SH-SY5Y (cell line): ENCODE data around the gene FGF12.

ENCODE experiments used
- GATA2 ChIP-seq: IDR thresholded peaks from 2 replicates; pipeline ENCODE4 v1.6.1; 2011; ENCODE audit warnings: mild to moderate bottlenecking, low read depth, low read length
- GATA3 ChIP-seq: IDR thresholded peaks from 2 replicates; pipeline ENCODE4 v1.6.1; 2011; ENCODE audit warnings: low read depth, mild to moderate bottlenecking, low read length, moderate library complexity

DNA sequence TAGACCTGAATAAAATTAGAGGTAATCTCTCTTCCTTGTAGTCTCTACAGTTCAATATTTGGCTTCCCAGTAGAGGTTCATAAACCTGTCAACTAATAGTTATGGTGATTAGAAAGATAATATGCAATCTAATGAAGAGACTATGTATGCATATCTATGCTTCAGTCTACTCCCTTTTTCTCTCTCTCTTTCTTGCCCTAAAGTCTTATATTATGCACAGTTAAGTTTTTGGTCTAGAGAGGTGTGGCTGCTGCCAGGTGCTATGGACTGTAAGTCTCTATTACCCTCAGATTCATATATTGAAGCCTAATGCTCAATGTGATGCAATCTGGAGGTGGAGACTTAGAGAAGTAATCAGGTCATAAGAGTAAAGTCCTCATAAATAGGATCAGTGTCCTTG lies 413.7 kb downstream of the FGF12 start:
- TF ChIP-seq GATA3 (no peak), GATA2 (no peak)
